Measurements from ENCODE around the gene PCSK1N. TPM values are rescaled to one million over a fixed set of nuclear protein-coding genes. Genes with fewer than 3 reads are reported as not detected.
"Not testable (repeated sequence)": the region's sequence is repeated elsewhere in the genome, so short reads cannot be mapped to it uniquely, and the experiment has no call there.

The PCSK1N gene
- polyA plus RNA-seq, 3 donors = 5.1 to 10.4 (median 6.8) TPM

DNA sequence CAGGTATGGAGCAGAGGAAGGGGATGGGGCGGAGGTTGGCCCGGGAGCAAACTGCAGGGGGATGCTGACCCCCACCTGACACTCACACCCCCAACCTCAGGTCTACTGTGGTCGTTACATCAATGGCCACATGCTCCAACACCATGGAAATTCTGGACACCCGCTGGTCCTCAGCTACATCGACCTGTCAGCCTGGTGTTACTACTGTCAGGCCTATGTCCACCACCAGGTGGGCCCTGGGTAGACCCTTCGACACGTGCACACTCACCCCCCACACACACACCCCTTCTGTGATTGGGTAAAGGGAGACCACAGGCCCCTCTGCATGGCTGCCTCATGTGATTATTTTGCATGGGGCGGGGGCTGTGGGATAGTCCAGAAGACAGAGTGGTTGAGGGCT is 11.3 kb downstream of the PCSK1N start:
- no peak for DNase-seq (ENCODE audit: low read depth in 3 of 3, low spot score in 2 of 3)

- DNase-seq (ENCODE audit: low read depth in 3 of 3, low spot score in 2 of 3) = no peak
These were observed 12.4 kb downstream of the PCSK1N start for GRCh38 chrX:48823053-48823452.

GRCh38 chrX:48819394-48819793 is 16.0 kb downstream of the PCSK1N start:
- DNase-seq (ENCODE audit: low read depth in 3 of 3, low spot score in 2 of 3) = not testable (repeated sequence)

DNA sequence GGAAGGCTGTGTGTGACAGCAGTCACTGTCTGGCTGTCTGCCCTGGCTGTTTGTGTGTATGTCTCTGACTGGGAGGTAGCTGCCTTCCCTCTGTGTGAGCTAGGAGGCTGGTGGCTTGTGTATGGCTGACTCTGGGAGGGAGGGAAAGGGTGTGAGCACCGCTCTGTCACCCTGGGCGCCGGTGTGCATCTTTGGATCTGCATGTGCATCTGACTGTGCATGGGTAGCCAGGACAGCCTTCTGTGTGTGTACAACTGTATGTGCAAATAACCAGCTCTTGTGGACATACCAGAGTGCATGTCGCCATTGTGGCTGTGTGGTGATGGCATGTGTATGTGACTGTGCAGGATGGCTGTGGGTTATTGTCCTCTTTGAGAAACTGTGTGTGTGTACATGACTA is 16.5 kb downstream of the PCSK1N start:
- DNase-seq (ENCODE audit: low read depth in 3 of 3, low spot score in 2 of 3) = no peak

- DNase-seq (ENCODE audit: low read depth in 3 of 3, low spot score in 2 of 3) = no peak
These were observed 17.3 kb downstream of the PCSK1N start for GRCh38 chrX:48818098-48818497.

DNA sequence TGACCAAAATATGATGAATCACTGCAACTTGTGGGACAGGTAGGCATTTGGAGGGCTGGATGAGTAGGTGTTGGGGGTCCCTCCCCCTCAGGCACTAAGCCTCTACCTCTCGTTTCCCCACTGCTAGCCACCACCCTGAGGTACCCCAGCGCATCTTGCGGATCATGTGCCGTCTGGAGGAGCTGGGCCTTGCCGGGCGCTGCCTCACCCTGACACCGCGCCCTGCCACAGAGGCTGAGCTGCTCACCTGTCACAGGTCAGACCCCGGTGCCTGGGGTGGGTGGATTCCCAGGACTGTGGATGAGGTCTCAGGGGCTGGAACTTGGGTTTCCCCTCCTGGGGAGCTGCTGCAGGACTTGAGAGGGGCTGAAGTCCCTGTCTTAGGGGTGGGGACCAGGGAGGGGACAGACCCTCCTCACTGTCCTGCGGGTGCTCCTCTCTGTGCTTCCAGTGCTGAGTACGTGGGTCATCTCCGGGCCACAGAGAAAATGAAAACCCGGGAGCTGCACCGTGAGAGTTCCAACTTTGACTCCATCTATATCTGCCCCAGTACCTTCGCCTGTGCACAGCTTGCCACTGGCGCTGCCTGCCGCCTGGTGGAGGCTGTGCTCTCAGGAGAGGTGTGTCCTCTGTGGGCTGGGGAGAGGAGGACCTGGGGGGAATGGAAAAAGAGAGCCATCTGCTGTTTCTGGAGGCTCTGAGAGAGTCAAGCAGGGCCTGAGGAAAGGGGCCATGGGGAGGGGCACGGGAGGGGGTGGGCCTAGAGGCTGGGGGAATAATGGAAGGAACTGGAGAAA is 19.2 kb downstream of the PCSK1N start:
- DNase-seq (ENCODE audit: low read depth in 3 of 3, low spot score in 2 of 3) = no peak

DNA sequence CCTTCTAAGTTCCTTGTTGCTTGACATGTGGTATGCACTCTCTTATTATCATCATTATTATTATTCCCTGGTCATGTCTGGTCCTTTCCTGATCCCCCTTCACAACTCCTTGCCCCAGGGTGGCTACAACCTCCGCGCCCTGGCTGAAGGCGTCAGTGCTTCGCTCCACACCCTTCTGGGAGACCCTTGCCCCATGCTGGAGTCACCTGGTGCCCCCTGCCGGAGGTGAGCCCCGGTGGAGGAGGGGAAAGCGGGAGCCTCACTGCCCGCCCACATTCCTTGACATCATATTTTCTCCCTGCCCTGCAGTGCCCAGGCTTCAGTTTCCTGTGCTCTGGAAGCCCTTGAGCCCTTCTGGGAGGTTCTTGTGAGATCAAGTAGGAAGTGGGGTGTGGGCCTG is 20.1 kb downstream of the PCSK1N start:
- no peak for DNase-seq (ENCODE audit: low read depth in 3 of 3, low spot score in 2 of 3)

DNA sequence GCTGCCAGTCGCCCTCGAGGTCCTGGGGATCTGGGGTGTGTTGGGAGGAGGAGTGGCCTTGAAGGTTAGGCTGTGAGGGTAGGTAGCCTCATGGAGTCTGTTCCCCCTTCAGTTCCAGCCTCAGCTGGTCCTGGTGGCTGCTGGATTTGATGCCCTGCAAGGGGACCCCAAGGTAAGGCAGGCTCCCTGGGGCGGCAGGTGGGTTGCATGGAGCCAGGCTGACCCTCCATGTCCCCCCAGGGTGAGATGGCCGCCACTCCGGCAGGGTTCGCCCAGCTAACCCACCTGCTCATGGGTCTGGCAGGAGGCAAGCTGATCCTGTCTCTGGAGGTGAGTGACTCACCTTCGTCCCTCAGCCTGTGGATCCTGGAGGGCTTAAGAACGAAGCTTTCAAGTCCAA is 20.7 kb downstream of the PCSK1N start:
- DNase-seq (ENCODE audit: low read depth in 3 of 3, low spot score in 2 of 3) = no peak

DNA sequence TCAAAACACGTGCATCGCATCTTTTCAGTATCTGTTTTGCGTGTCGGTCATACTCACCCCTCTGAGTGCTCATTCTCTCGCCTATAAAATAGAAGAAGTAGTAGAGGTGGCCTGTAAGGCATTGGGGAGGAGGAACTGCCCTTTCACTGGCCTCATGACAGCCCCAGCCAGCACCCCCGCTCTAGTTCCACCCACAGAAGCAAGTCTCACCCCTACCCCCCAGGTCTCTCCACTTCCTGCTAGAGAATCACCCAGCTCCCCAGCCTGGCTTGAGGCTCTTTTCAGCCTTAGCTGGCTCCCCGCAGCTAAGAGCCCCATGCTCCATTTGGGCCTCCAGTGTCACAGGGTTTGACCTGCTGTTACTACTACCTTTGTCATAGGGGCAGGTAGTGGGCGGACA is 21.8 kb downstream of the PCSK1N start:
- DNase-seq (ENCODE audit: low read depth in 3 of 3, low spot score in 2 of 3) = no peak

GRCh38 chrX:48806081-48806480 is 29.3 kb downstream of the PCSK1N start:
- DNase-seq (ENCODE audit: low read depth in 3 of 3, low spot score in 2 of 3) = no peak

GRCh38 chrX:48802905-48803200 is 32.6 kb downstream of the PCSK1N start:
- DNase-seq (ENCODE audit: low read depth in 3 of 3, low spot score in 2 of 3) = no peak

GRCh38 chrX:48802089-48802904 is 33.1 kb downstream of the PCSK1N start:
- DNase-seq (ENCODE audit: low read depth in 3 of 3, low spot score in 2 of 3) = peak; percentile 57 to 60 (median 57)

- DNase-seq (ENCODE audit: low read depth in 3 of 3, low spot score in 2 of 3) = peak; percentile 85 to 93 (median 87)
These were observed 33.9 kb downstream of the PCSK1N start, which contains the start of gene HDAC6 for GRCh38 chrX:48801280-48802088. HDAC6 (plus strand) TSS chrX:48802067; CDS start chrX:48802693, 626 bp downstream.

DNA sequence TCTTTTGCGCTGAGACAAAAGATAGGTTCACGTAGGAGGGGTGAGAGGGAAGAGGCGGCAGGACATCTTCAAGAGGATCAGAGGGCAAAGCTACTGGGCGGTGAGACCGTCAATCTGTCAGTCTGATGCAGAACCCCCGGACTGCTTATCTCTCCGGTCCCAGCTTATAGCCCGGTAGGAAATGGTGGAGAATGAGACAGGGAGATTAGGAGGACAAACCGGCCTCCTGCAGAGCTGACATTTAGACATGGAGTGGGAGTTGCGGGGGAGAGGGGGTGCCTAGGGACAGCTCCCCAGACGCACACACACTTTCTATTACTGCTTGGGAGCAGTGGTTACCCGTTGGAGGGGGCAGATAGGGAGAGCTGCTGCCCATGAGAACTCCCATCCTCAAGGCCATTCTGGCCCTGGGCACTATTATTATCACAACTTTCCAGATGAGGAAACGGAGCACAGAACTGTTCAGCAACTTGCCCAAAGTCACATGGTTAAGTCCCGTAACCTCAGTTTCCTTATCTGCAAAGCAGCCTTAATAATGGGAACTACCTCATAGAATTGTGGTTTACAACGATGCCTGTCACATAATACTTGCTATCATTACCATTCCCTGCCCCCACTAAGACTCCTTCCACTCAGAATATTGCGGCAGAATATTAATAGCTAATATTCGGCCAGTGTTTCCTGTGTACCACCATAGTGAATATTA is 34.7 kb downstream of the PCSK1N start:
- peak in 1 of 3 donors; percentile 1 for DNase-seq (ENCODE audit: low read depth in 3 of 3, low spot score in 2 of 3)

DNA sequence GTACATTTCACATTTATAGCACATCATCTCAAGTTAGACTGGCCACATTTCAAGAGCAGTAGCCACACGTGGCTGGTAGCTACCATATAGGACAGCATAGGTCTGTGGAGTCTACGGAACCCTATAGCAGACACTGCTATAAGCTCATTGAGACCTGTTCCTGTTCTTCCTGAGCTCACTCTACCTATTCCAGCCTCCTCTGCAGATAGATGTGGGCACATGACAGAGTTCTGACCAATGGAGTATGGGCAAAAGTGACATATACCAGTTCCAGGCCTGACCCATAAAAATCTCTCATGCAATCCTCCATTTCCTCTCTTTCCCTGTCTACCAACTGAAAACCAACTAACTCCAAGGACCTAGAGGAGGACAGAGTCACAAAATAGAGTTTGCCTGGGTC is 37.1 kb downstream of the PCSK1N start:
- no peak for DNase-seq (ENCODE audit: low read depth in 3 of 3, low spot score in 2 of 3)

DNA sequence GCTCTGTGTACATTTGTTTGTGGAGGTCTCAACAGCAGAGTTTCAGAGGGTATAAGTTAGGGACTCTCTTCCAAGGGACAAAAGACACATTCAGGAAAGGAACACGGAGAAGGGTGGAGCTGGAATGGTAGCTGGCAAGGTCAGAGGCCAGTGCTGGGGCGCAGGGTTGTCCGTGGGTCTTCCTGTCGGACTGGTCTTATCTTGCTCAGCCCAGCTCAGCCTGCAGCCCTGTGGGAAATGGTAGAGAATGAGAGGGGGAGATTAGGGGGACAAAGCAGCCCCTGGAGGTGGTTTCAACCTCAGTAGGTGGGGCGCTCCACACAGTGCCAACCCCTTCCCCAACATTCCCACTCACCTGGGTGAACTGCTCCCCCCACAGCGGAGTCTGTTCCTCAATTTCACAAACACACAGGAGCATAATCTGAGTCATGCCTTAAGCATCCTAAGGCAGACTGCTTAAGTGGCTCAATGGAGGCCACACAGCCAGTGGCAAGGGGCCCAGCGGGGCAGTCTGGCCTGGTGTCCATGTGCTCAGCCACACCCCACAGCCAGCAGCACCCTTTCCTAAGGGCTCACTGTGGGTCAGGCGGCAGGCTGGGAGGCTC is 40.4 kb downstream of the PCSK1N start:
- DNase-seq (ENCODE audit: low read depth in 3 of 3, low spot score in 2 of 3) = no peak

- DNase-seq (ENCODE audit: low read depth in 3 of 3, low spot score in 2 of 3) = no peak
These were observed 41.0 kb downstream of the PCSK1N start for GRCh38 chrX:48794340-48794910.

DNA sequence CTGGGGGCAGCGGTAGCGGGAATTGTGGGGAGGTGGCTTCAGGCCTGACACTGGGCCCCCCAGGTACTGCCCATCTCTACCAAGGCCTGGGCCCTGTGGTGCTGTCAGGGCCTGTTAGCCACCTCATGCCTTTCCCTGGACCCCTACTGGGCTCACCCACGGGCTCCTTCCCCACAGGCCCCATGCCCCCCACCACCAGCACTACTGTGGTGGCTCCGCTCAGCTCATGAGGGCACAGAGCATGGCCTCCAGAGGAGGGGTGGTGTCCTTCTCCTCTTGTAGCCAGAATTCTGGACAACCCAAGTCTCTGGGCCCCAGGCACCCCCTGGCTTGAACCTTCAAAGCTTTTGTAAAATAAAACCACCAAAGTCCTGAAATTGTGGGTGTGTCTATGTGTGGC is 41.5 kb downstream of the PCSK1N start:
- DNase-seq (ENCODE audit: low read depth in 3 of 3, low spot score in 2 of 3) = no peak

- DNase-seq (ENCODE audit: low read depth in 3 of 3, low spot score in 2 of 3) = no peak
These were observed 43.2 kb downstream of the PCSK1N start for GRCh38 chrX:48792219-48792618.

All from right renal cortex interstitium (tissue), 3 donors.